Measurements from ENCODE around the gene MGAT3. TPM values are rescaled to one million over a fixed set of nuclear protein-coding genes. Genes with fewer than 3 reads are reported as not detected.

Gene MGAT3
- total RNA-seq, 1 experiment from 2014 or later: 0.20 TPM

DNA sequence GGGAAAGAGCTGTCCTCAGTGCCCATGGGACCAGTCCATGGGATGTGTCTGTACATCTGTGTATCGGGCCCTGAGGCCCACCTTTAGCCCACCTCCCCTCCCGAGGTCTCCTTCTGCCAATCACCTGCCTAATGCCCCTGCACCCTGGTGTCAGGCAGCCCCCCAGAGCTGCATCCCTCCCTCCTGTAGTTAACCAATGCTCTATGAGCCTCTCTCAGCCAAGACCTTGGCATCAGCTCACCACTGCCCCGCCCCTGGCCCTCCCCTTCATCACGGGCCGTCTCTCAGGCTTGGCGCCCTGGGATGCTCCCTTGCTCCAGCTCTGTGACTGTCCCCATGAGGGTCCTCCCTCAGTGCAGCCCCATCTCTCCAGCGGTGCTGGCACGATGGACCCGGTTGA lies 18.5 kb downstream of the MGAT3 start (continued):
- TF ChIP-seq ZFX (IDR thresholded peaks at IDR 0.05) (no peak), TCF7L2 (IDR thresholded peaks at IDR 0.05; ENCODE audit: borderline replicate concordance, extremely low read depth, insufficient read depth, insufficient read length) (no peak)
- TF ChIP-seq, protein P1, sequence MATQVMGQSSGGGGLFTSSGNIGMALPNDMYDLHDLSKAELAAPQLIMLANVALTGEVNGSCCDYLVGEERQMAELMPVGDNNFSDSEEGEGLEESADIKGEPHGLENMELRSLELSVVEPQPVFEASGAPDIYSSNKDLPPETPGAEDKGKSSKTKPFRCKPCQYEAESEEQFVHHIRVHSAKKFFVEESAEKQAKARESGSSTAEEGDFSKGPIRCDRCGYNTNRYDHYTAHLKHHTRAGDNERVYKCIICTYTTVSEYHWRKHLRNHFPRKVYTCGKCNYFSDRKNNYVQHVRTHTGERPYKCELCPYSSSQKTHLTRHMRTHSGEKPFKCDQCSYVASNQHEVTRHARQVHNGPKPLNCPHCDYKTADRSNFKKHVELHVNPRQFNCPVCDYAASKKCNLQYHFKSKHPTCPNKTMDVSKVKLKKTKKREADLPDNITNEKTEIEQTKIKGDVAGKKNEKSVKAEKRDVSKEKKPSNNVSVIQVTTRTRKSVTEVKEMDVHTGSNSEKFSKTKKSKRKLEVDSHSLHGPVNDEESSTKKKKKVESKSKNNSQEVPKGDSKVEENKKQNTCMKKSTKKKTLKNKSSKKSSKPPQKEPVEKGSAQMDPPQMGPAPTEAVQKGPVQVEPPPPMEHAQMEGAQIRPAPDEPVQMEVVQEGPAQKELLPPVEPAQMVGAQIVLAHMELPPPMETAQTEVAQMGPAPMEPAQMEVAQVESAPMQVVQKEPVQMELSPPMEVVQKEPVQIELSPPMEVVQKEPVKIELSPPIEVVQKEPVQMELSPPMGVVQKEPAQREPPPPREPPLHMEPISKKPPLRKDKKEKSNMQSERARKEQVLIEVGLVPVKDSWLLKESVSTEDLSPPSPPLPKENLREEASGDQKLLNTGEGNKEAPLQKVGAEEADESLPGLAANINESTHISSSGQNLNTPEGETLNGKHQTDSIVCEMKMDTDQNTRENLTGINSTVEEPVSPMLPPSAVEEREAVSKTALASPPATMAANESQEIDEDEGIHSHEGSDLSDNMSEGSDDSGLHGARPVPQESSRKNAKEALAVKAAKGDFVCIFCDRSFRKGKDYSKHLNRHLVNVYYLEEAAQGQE (IDR thresholded peaks at IDR 0.05; ENCODE audit: low read depth): no peak

DNA sequence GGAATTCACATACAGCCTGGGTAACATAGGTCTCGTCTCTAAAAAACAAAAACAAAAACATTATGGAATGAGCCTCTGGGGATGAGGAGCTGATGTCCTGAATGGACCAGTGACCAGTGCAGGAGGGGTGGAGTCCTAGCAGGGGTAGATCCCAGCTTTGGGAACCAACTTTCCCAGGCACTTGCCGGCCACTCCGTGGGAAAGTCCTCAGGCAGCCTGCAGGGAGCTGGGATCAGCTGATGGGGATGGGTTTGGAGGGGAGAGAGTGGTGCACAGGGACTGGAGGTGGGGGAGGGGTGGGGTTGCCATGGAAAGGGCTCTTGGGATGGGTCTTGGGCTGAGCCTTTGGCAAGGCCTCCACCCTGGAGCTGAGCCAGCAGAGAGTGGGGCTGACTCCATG lies 19.1 kb downstream of the MGAT3 start:
- no peak overlapping the region for H3K4me2 ChIP-seq (ENCODE audit: low read length)
- DNase-seq (ENCODE audit: low read depth, low spot score) (no peak), ATAC-seq (no peak)
- H3K9me2 ChIP-seq (ENCODE audit: insufficient read depth): no peaks in the 10 kb centered on the region
- RAD21 ChIA-PET (ENCODE audit: low non-redundant PET in 1 of 2, low total read pairs in 2 of 2, uncharacterized antibody in 2 of 2, unreplicated experiment in 2 of 2): no interaction called here
- H4K20me1 ChIP-seq (ENCODE audit: insufficient read depth): no peaks in the 10 kb centered on the region
- no peaks in the 10 kb centered on the region for H3K9me3 ChIP-seq (ENCODE audit: control insufficient read depth in 1 of 2, insufficient read depth in 1 of 2, low read depth in 1 of 2, low read length in 2 of 2)
- no peaks in the 10 kb centered on the region for H3K27me3 ChIP-seq (ENCODE audit: insufficient read depth, low read length)
- POLR2A ChIA-PET: no interaction called here
- H3K4me1 ChIP-seq (ENCODE audit: control insufficient read depth in 1 of 2, insufficient read depth in 2 of 2, low read length in 2 of 2): peaks cover 0 to 13% of the 10 kb centered on the region in 2 experiments; a peak in 1 of 4 replicates
- no peak overlapping the region for H3K9ac ChIP-seq (ENCODE audit: low read length)
- CTCF ChIA-PET: no interaction called here
- no peaks in the 10 kb centered on the region for H3K79me2 ChIP-seq (ENCODE audit: insufficient read depth, low read length)
- intact Hi-C loops (cut with micrococcal nuclease): no loop called here
- BruUV-seq (replicated peaks): no TSS peak
- H2AFZ ChIP-seq (ENCODE audit: low read depth, low read length, poor library complexity, severe bottlenecking): no peak overlapping the region
- H3K27ac ChIP-seq (ENCODE audit: low read depth, low read length): no peak overlapping the region
- H3K36me3 ChIP-seq (ENCODE audit: control insufficient read depth in 1 of 2, insufficient read depth in 2 of 2, low read length in 2 of 2): no peaks in the 10 kb centered on the region
- no peak for TF ChIP-seq ZNF274 (IDR thresholded peaks at IDR 0.05; ENCODE audit: low read depth, low read length)
- no peak for TF ChIP-seq POLR2A (IDR thresholded peaks at IDR 0.05; ENCODE audit: borderline replicate concordance, extremely low read depth, insufficient read depth, insufficient read length)
- no peak for TF ChIP-seq POLR2AphosphoS5 (IDR thresholded peaks at IDR 0.05; ENCODE audit: low read depth, low read length)
- TF ChIP-seq SRF (IDR thresholded peaks at IDR 0.05; ENCODE audit: low read depth): no peak
- no peak for TF ChIP-seq ZFX (IDR thresholded peaks at IDR 0.05)
- TF ChIP-seq, protein P2, sequence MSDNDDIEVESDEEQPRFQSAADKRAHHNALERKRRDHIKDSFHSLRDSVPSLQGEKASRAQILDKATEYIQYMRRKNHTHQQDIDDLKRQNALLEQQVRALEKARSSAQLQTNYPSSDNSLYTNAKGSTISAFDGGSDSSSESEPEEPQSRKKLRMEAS (IDR thresholded peaks at IDR 0.05): no peak
- TF ChIP-seq YY1 (IDR thresholded peaks at IDR 0.05; ENCODE audit: extremely low read depth, insufficient replicate concordance, low read depth, low read length): no peak
- H3K4me3 ChIP-seq (replicated peaks in 1 of 2; ENCODE audit: low read depth in 1 of 2, low read length in 2 of 2): no peak overlapping the region

Measured in HCT116 (cell line).